HG02943 (cell line): ENCODE results near the gene JADE2.

ENCODE experiments used
- ATAC-seq: cut with Tn5 transposase; IDR thresholded peaks from one replicate; pipeline ENCODE4 v1.9.1; 2021; ENCODE audit warnings: mild to moderate bottlenecking, low read depth, moderate library complexity; ENCODE audit not compliant: unreplicated experiment

The JADE2 gene

GRCh38 chr5:134610725-134611124 is 85.3 kb downstream of the JADE2 start:
- ATAC-seq = no peak

DNA sequence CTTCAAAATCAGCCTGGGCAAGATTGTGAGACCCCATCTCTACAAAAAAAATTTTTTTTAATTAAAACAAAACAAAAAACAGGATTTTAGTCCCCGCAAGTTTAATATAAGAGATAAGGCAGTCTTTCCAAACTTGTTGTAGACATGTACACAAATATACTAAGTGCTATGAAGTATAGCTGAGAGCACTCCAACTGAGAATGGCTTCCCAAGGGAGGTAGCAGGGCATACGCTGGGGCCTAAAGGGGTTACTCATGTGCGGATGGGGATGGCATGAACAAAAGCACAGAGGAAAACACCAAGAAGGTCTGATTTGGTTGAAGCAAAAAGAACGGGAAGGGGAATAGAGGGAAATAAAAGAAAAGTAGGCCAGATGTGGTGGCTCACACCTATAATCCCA is 86.0 kb downstream of the JADE2 start:
- no peak for ATAC-seq

DNA sequence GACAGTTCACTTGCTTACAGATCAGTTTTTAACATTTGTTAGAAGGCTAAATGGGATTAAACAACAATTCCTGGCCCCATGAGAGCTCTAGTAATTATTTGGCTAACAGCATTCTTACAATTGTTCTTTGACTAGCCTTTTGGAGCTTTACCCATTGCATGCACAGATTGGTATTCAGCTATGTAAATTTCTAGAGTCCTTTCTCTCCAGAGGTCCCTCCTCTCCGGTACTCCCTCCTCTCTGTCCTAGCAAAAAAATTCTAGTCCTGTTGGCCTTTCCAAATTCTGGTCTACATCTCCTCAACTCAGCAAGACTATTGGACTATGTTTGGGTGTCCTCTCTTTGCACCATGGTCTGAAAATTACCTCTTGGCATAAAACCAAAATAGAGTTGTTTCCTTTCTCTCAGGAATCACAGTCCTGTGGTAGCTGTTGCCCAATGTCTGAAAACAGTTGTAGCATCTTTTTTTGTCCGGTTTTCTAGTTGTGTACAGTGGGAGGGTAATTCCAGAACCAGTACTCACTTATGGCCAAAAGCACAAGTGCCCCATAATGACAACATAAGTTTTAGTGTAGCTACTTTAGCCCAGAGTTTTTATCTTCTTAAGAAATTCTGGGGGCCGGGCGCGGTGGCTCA is 89.1 kb downstream of the JADE2 start:
- ATAC-seq = no peak

- ATAC-seq = no peak
Observed at GRCh38 chr5:134620634-134621033, 95.2 kb downstream of the JADE2 start.

- ATAC-seq = no peak
Observed at GRCh38 chr5:134625559-134625958, 100.1 kb downstream of the JADE2 start.

DNA sequence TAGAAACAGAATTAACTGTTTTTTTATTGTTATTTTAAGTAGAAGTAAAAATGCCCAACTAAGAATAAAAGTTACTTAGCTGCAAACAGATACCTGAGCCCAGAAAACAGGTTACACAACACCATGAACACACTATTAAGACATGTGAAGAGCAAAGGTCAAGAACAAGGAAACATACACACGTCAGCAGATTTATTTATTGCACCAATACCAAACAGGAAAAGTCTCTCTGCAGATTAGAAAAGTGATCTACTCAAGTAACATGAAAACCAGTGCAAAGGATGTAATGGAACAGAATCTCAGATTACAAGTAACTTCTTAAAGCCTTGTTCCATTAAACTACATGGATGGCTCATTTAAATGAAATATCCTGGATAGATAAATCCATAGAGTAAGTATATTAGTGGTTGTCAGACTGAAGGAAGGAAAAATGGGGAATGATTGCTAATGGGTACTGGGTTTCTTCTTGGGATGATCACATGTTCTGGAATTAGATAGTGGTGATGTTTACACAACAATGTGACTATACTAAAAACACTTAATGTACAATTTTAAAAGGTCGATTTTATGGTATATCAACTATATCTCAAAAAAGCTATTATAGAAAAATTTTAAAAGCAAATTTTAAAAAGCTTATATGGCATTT is 101.0 kb downstream of the JADE2 start:
- ATAC-seq = no peak
